Ovary (tissue), 3 donors: ENCODE measurements around the gene GPC3.

Experiments
- CTCF ChIP-seq, 3 donors: fragments of 450-650 bp in 2 of 3; fragments of 200-600 bp in 1 of 3; IDR thresholded peaks; one replicate each; pipeline versions ENCODE4 v1.5.1 to v1.8.0; 2016 to 2022; ENCODE audit warnings: antibody characterized with exemption in 3 of 3, mild to moderate bottlenecking in 1 of 3
- EP300 ChIP-seq: sonication (generic); formaldehyde crosslinking; IDR thresholded peaks from one replicate; pipeline ENCODE4 v1.6.1; 2017; ENCODE audit warnings: antibody characterized with exemption
- donor health status: DM: no; HTN: no; CAD: no.

GRCh38 chrX:133924548-133924947 lies 60.8 kb downstream of the GPC3 start:
- TF ChIP-seq CTCF (IDR thresholded peaks at IDR 0.05): no peak
- no peak for TF ChIP-seq EP300
